WTC11 (cell line): ENCODE measurements around the gene BPHL. TPM values are rescaled to one million over a fixed set of nuclear protein-coding genes. Genes with fewer than 3 reads are reported as not detected.
"Not testable (repeated sequence)": the region's sequence is repeated elsewhere in the genome, so short reads cannot be mapped to it uniquely, and the experiment has no call there.

Experiments used
- ATAC-seq: fragments of 200-7000 bp; cut with Tn5 transposase; 2 replicates; pipeline ENCODE4 v1.10.0; 2021; ENCODE audit warnings: mild to moderate bottlenecking, moderate library complexity
- CTCF ChIA-PET: fragments of 300-600 bp; sonication (Branson Sonifier 250); formaldehyde crosslinking; loops from one replicate; lab custom pipeline; 2021; ENCODE audit warnings: antibody characterized with exemption; lab: Charles Lee
- POLR2A ChIA-PET: fragments of 350-600 bp; sonication (Branson Sonifier 250); formaldehyde crosslinking; loops from one replicate; lab custom pipeline; 2021; ENCODE audit warnings: antibody characterized with exemption; lab: Charles Lee
- DNase-seq: peaks from one replicate; pipeline ENCODE4 v3.0.0; 2021; ENCODE audit warnings: low spot score
- H3K27ac Mint-ChIP-seq: 2 replicates; pipeline ENCODE4 v1.8.0; 2021; ENCODE audit warnings: mixed read lengths
- H3K27me3 Mint-ChIP-seq: 2 replicates; pipeline ENCODE4 v1.8.0; 2021; ENCODE audit warnings: low read depth, mild to moderate bottlenecking, moderate library complexity, mixed read lengths
- H3K36me3 Mint-ChIP-seq: 2 replicates; pipeline ENCODE4 v1.8.0; 2021; ENCODE audit warnings: mixed read lengths
- H3K4me1 Mint-ChIP-seq: 2 replicates; pipeline ENCODE4 v1.8.0; 2022; ENCODE audit warnings: mixed read lengths
- H3K4me3 Mint-ChIP-seq: 2 replicates; pipeline ENCODE4 v1.8.0; 2021; ENCODE audit warnings: mild to moderate bottlenecking, moderate library complexity, mixed read lengths
- H3K9me3 Mint-ChIP-seq: 2 replicates; pipeline ENCODE4 v1.8.0; 2021; ENCODE audit warnings: mixed read lengths
- CREM ChIP-seq: sonication (generic); formaldehyde crosslinking; IDR thresholded peaks from 2 replicates; pipeline ENCODE4 v1.8.1; 2022; ENCODE audit warnings: mild to moderate bottlenecking, missing genetic modification reagents, moderate library complexity
- FOXJ3 ChIP-seq: sonication (generic); formaldehyde crosslinking; IDR thresholded peaks from 2 replicates; pipeline ENCODE4 v1.9.0; 2021; ENCODE audit warnings: missing genetic modification reagents, mild to moderate bottlenecking, borderline replicate concordance
- FOXK1 ChIP-seq: sonication (generic); formaldehyde crosslinking; IDR thresholded peaks from 2 replicates; pipeline ENCODE4 v1.8.0; 2022; ENCODE audit warnings: mild to moderate bottlenecking, moderate library complexity, missing genetic modification reagents
- GABPB1 ChIP-seq: sonication (generic); formaldehyde crosslinking; IDR thresholded peaks from 2 replicates; pipeline ENCODE4 v1.8.1; 2023; ENCODE audit warnings: mild to moderate bottlenecking, missing genetic modification reagents
- JAZF1 ChIP-seq: fragments of 250-450 bp; sonication (Bioruptor Pico); IDR thresholded peaks from 2 replicates; pipeline ENCODE4 v1.9.0; 2021; ENCODE audit warnings: moderate library complexity, mild to moderate bottlenecking, inconsistent platforms
- total RNA-seq: library from RNA; stranded (reverse); gene quantifications from 3 replicates; pipeline ENCODE4 v1.2.3, GENCODE V29; 2021
- TF ChIP-seq, protein P1 (sequence below): sonication (generic); formaldehyde crosslinking; IDR thresholded peaks from 2 replicates; pipeline ENCODE4 v1.8.1; 2022; ENCODE audit warnings: missing genetic modification reagents, borderline replicate concordance
- TF ChIP-seq, protein P2 (sequence below): sonication (generic); formaldehyde crosslinking; IDR thresholded peaks from 2 replicates; pipeline ENCODE4 v1.8.1; 2022; ENCODE audit warnings: low read depth, missing genetic modification reagents, borderline replicate concordance
- TF ChIP-seq, protein P3 (sequence below): sonication (generic); formaldehyde crosslinking; IDR thresholded peaks from 2 replicates; pipeline ENCODE4 v1.8.1; 2023; ENCODE audit warnings: mild to moderate bottlenecking, missing genetic modification reagents
- TF ChIP-seq, protein P4 (sequence below): fragments of 250-450 bp; sonication (Bioruptor Pico); IDR thresholded peaks from 2 replicates; pipeline ENCODE4 v2.1.2; 2022; ENCODE audit warnings: mild to moderate bottlenecking, moderate library complexity
- TF ChIP-seq, protein P5 (sequence below): sonication (generic); formaldehyde crosslinking; IDR thresholded peaks from 2 replicates; pipeline ENCODE4 v1.8.1; 2022; ENCODE audit warnings: low read depth, mild to moderate bottlenecking, moderate library complexity, missing genetic modification reagents, borderline replicate concordance

The BPHL gene
- total RNA-seq, 1 experiment from 2014 or later, result 29.7 TPM

DNA sequence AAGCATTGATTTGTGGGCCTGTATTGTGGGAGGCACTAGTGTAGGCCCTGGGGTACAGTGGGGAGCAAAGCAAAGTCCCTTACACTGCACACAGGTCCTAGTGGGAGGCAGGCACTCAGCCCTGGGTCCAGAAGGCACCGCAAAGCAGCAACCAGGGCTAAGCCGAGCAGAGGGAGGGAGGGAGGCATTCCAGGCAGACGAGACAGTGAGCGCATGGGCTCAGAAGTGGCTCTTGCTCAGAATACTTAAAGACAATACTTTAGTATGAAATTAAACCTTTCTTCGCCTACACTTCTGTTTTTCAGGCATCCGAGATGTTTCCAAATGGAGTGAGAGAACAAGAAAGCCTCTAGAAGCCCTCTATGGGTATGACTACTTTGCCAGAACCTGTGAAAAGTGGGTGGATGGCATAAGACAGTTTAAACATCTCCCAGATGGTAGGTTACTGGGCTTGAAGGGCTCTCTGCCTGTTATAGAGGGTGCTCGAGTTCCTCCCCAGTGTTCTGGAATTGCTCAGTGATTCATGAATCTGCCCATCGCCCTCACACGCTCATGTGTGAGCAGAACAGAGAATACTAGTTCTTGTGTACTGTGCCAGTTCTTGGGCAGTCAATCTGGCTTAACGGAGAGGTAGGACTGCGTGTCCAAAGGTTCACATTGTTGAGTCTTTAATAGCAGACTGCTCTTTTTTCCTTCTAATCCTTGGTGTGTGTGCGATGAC lies 18.7 kb downstream of the BPHL start (continued):
- no peak for TF ChIP-seq CREM (CRISPR knock-in tag)
- no peak for TF ChIP-seq FOXJ3 (CRISPR knock-in tag)

DNA sequence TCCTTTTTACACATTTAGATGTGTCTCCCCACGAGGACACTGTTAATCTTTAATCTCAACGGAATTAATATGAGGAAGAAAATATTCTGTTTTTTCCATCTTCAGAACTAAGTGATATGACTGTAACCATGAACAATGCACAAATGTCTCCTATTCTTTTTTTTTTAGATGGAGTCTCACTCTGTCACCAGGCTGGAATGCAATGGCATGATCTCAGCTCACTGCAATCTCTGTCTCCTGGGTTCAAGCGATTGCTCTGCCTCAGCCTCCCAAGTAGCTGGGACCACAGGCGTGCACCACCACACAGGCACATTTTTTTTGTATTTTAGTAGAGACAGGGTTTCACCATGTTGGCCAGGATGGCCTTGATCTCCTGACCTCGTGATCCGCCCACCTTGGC lies 19.4 kb downstream of the BPHL start:
- CTCF ChIA-PET, DNase-seq, POLR2A ChIA-PET, H3K9me3 Mint-ChIP-seq, H3K4me3 Mint-ChIP-seq, H3K27me3 Mint-ChIP-seq: not testable (repeated sequence)
- peaks cover 30% of the 10 kb centered on the region for H3K4me1 Mint-ChIP-seq
- TF ChIP-seq GABPB1 (CRISPR knock-in tag), result peak; percentile 48; the same call in 1 of the 2 replicates
- TF ChIP-seq, all 79 proteins: peak for 1; not testable (repeated sequence) for 78
- ATAC-seq, H3K27ac Mint-ChIP-seq: not testable (repeated sequence)
- H3K36me3 Mint-ChIP-seq, result peaks cover 56% of the 10 kb centered on the region

DNA sequence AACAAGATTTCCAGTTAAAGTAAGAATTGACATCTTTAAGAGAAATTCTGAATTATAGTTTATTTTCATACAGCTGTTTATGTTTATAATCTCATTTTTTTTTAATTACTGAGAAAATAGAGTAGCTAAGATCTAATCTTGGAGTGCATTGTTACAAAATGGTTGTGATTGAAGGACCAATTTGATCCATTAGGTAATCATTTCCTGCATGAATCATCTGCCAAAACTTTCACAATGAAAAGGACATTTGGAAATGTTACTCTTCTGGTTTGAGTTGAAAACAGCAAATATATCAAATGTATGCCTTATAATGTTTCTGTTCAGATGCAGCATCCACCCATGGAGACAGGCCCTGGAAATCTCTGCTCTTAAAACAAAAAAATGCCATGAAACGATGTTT lies 19.8 kb downstream of the BPHL start:
- Mint-ChIP-seq H3K9me3 (no peaks in the 10 kb centered on the region), H3K36me3 (peaks cover 60% of the 10 kb centered on the region), H3K27me3 (no peaks in the 10 kb centered on the region), H3K4me3 (no peak overlapping the region), H3K27ac (no peak overlapping the region), H3K4me1 (peaks cover 32% of the 10 kb centered on the region)
- ChIA-PET POLR2A (no interaction called here), CTCF (interaction anchor here (1.2 kb wide), 1 partner anchor 13 kb away, joined by 3 read pairs; no protein-coding TSS in a partner anchor)
- ATAC-seq, result no peak
- DNase-seq, result no peak
- TF ChIP-seq, protein P1, sequence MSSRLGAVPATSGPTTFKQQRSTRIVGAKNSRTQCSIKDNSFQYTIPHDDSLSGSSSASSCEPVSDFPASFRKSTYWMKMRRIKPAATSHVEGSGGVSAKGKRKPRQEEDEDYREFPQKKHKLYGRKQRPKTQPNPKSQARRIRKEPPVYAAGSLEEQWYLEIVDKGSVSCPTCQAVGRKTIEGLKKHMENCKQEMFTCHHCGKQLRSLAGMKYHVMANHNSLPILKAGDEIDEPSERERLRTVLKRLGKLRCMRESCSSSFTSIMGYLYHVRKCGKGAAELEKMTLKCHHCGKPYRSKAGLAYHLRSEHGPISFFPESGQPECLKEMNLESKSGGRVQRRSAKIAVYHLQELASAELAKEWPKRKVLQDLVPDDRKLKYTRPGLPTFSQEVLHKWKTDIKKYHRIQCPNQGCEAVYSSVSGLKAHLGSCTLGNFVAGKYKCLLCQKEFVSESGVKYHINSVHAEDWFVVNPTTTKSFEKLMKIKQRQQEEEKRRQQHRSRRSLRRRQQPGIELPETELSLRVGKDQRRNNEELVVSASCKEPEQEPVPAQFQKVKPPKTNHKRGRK, result no peak
- TF ChIP-seq, protein P2, sequence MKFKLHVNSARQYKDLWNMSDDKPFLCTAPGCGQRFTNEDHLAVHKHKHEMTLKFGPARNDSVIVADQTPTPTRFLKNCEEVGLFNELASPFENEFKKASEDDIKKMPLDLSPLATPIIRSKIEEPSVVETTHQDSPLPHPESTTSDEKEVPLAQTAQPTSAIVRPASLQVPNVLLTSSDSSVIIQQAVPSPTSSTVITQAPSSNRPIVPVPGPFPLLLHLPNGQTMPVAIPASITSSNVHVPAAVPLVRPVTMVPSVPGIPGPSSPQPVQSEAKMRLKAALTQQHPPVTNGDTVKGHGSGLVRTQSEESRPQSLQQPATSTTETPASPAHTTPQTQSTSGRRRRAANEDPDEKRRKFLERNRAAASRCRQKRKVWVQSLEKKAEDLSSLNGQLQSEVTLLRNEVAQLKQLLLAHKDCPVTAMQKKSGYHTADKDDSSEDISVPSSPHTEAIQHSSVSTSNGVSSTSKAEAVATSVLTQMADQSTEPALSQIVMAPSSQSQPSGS (CRISPR knock-in tag), result no peak
- TF ChIP-seq JAZF1 (CRISPR knock-in tag) (no peak), CREM (CRISPR knock-in tag) (no peak)
- TF ChIP-seq, protein P3, sequence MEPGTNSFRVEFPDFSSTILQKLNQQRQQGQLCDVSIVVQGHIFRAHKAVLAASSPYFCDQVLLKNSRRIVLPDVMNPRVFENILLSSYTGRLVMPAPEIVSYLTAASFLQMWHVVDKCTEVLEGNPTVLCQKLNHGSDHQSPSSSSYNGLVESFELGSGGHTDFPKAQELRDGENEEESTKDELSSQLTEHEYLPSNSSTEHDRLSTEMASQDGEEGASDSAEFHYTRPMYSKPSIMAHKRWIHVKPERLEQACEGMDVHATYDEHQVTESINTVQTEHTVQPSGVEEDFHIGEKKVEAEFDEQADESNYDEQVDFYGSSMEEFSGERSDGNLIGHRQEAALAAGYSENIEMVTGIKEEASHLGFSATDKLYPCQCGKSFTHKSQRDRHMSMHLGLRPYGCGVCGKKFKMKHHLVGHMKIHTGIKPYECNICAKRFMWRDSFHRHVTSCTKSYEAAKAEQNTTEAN (CRISPR knock-in tag), result no peak
- TF ChIP-seq, protein P4, sequence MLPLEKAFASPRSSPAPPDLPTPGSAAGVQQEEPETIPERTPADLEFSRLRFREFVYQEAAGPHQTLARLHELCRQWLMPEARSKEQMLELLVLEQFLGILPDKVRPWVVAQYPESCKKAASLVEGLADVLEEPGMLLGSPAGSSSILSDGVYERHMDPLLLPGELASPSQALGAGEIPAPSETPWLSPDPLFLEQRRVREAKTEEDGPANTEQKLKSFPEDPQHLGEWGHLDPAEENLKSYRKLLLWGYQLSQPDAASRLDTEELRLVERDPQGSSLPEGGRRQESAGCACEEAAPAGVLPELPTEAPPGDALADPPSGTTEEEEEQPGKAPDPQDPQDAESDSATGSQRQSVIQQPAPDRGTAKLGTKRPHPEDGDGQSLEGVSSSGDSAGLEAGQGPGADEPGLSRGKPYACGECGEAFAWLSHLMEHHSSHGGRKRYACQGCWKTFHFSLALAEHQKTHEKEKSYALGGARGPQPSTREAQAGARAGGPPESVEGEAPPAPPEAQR, result no peak
- TF ChIP-seq, protein P5, sequence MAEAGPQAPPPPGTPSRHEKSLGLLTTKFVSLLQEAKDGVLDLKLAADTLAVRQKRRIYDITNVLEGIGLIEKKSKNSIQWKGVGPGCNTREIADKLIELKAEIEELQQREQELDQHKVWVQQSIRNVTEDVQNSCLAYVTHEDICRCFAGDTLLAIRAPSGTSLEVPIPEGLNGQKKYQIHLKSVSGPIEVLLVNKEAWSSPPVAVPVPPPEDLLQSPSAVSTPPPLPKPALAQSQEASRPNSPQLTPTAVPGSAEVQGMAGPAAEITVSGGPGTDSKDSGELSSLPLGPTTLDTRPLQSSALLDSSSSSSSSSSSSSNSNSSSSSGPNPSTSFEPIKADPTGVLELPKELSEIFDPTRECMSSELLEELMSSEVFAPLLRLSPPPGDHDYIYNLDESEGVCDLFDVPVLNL (CRISPR knock-in tag), result no peak

DNA sequence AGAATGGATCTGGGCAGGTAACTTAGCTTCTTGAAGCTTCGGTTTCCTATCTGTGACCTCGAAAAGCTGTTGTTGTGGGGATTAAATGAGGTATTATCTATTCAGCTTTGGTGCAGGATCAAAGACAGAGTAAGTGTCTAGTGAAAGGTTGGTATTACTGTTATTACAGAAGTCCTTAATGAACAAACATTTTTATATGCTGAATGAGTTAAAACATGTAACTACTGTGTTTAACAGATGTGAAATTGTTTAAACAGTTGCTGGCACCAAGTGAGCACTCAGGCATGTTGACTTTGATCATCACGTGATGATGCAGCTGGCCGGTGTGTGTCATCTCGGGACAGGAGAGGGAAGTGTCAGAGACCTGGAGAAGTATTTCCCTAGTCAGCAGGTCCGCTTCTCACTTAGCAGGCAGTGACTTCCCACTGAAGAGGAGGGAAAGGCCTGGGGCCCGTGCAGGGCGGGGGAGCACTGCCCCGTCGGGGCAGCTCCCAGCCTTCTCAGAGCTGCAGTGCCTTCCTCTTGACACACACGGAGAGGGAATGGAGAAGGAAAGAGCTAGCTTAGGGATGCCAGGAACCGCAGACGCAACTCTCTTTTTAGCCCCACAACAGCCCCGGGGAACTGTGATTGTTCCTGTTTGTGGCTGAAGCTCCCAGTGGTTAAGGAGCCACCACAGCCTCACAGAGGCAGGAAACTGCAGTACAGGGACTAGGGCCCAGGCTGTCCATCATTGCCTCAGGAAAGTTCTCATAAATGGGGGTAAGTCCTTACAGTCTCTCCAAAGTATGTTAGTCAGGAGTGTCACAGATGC lies 20.8 kb downstream of the BPHL start:
- peak; percentile 48; the same call in 1 of the 2 replicates for TF ChIP-seq GABPB1 (CRISPR knock-in tag)
- TF ChIP-seq FOXK1, result no peak

More for the DNA sequence above, 20.8 kb downstream of the BPHL start:
- Mint-ChIP-seq H3K36me3 (peaks cover 54% of the 10 kb centered on the region), H3K9me3 (no peaks in the 10 kb centered on the region), H3K27me3 (no peaks in the 10 kb centered on the region), H3K4me1 (peaks cover 35% of the 10 kb centered on the region), H3K27ac (peak overlapping the region; percentile 52), H3K4me3 (no peak overlapping the region)
- POLR2A ChIA-PET, result no interaction called here
- DNase-seq (no peak), ATAC-seq (peak; percentile 43)
- CTCF ChIA-PET, result interaction anchor here (0.6 to 1.2 kb wide), 4 partner anchors 14 to 112 kb away, joined by 3 to 6 read pairs (median 4); partner anchors contain the start of gene TUBB2A
